ENCODE data around the gene PTPRD. TPM values are rescaled to one million over a fixed set of nuclear protein-coding genes. Genes with fewer than 3 reads are reported as not detected.

The PTPRD gene
- total RNA-seq, 1 experiment from 2014 or later: 32.5 TPM

- no peak for DNase-seq
- H3K27me3 Mint-ChIP-seq (ENCODE audit: low read depth): no peaks in the 10 kb centered on the region
- H3K9me3 Mint-ChIP-seq: peaks cover 16 to 19% of the 10 kb centered on the region in 2 experiments
- Histone ChIP-seq H4K5ac (ENCODE audit: insufficient read length, low read depth, low read length) (no peak overlapping the region), H3K79me2 (ENCODE audit: insufficient read depth, low read length) (no peaks in the 10 kb centered on the region), H4K91ac (ENCODE audit: insufficient read length, low read depth, low read length) (no peak overlapping the region), H2BK5ac (ENCODE audit: insufficient read length, low read length) (no peak overlapping the region), H2AK5ac (ENCODE audit: insufficient read length, low read length) (no peak overlapping the region), H3K23ac (ENCODE audit: insufficient read length, low read depth, low read length) (no peak overlapping the region), H3K56ac (ENCODE audit: insufficient read length, low read depth, low read length) (no peak overlapping the region), H3K27me3 (ENCODE audit: insufficient read depth, low read length) (no peaks in the 10 kb centered on the region), H2BK15ac (ENCODE audit: low read depth, low read length) (no peak overlapping the region), H2BK12ac (ENCODE audit: insufficient read length, low read depth, low read length) (no peak overlapping the region), H3K14ac (ENCODE audit: insufficient read depth, low read length) (no peak overlapping the region), H3K27ac (ENCODE audit: insufficient read length, low read depth, low read length) (no peak overlapping the region), H3K4me1 (ENCODE audit: insufficient read depth, low read length) (no peaks in the 10 kb centered on the region), H4K20me1 (ENCODE audit: control insufficient read depth, insufficient read depth, insufficient read length) (no peaks in the 10 kb centered on the region), H3K18ac (ENCODE audit: insufficient read length, low read depth, low read length) (no peak overlapping the region), H3T11ph (ENCODE audit: low read length) (no peak overlapping the region), H4K8ac (replicated peaks; ENCODE audit: insufficient read length, low read depth, low read length) (no peak overlapping the region), H2AFZ (ENCODE audit: low read length) (no peak overlapping the region), H3K23me2 (ENCODE audit: insufficient read length, low read depth, low read length, poor library complexity, severe bottlenecking) (no peaks in the 10 kb centered on the region), H3K4ac (ENCODE audit: low read depth, low read length) (no peak overlapping the region), H3K79me1 (ENCODE audit: insufficient read depth, low read depth, low read length, poor library complexity, severe bottlenecking) (no peaks in the 10 kb centered on the region), H3K9me3 (ENCODE audit: control insufficient read depth, low read depth, low read length) (no peaks in the 10 kb centered on the region), H2BK120ac (ENCODE audit: low read depth, low read length, poor library complexity, severe bottlenecking) (no peak overlapping the region), H2BK20ac (ENCODE audit: low read depth, low read length, poor library complexity, severe bottlenecking) (no peak overlapping the region), H3K4me2 (ENCODE audit: insufficient read depth, insufficient read length, low read length) (no peak overlapping the region), H3K9ac (ENCODE audit: extremely low read depth, insufficient read length, low read length) (no peak overlapping the region)
- peaks cover 0 to 3% of the 10 kb centered on the region in 2 experiments; a peak in 1 of 4 replicates for H3K4me1 Mint-ChIP-seq
- no CpG with 5 or more reads among the region's 3 CpGs for WGBS (ENCODE audit: extremely low coverage, insufficient read length, low lambda C conversion rate)
- no peak overlapping the region for H3K4me3 Mint-ChIP-seq
- no peak for TF ChIP-seq CTCF (conservative IDR thresholded peaks at IDR 0.05)
- peaks cover 11 to 21% (median 14%) of the 10 kb centered on the region in 3 experiments for H3K36me3 Mint-ChIP-seq (ENCODE audit: insufficient read depth in 1 of 3, low read depth in 3 of 3)
- no peak overlapping the region for H3K27ac Mint-ChIP-seq
Measured at GRCh38 chr9:9492506-9492905, 1120.3 kb downstream of the PTPRD start.

Data from H9 (cell line).